Activated naive CD4-positive, alpha-beta T cell treated with anti-CD3 and anti-CD28 coated beads, Interleukin-2, amount 50 U/mL, for 72 hours (primary cell): Measurements from ENCODE around the gene TMEM178A. TPM values are rescaled to one million over a fixed set of nuclear protein-coding genes. Genes with fewer than 3 reads are reported as not detected.

ENCODE experiments used
- ATAC-seq, 2 donors: fragments of 150-1000 bp; cut with Tn5 transposase; 2 replicates each; pipeline ENCODE4 v1.10.0; 2021; ENCODE audit warnings: mild to moderate bottlenecking in 2 of 2, moderate library complexity in 2 of 2
- DNase-seq, 2 donors: peaks; one replicate each; pipeline ENCODE4 v3.0.0; 2021 to 2022; ENCODE audit warnings: low spot score in 2 of 2
- H3K27ac Mint-ChIP-seq, 2 donors: one replicate each; pipeline ENCODE4 v1.8.0; 2022; ENCODE audit warnings: mild to moderate bottlenecking in 2 of 2, mixed read lengths in 2 of 2
- H3K36me3 Mint-ChIP-seq, 2 donors: one replicate each; pipeline ENCODE4 v1.8.0; 2022; ENCODE audit warnings: mixed read lengths in 2 of 2
- H3K9me3 Mint-ChIP-seq, 2 donors: one replicate each; pipeline ENCODE4 v1.8.0; 2022; ENCODE audit warnings: mixed read lengths in 2 of 2
- total RNA-seq, 2 donors: library from RNA; stranded (reverse); gene quantifications; one replicate each; pipeline ENCODE4 v1.2.3, GENCODE V29; 2022

Gene TMEM178A
- total RNA-seq, 2 donors from 2014 or later: 0.30 to 0.86 TPM

GRCh38 chr2:39688181-39688580 lies 22.5 kb downstream of the TMEM178A start:
- Mint-ChIP-seq H3K36me3 (no peaks in the 10 kb centered on the region), H3K27ac (no peak overlapping the region), H3K9me3 (peaks cover 0 to 4% of the 10 kb centered on the region in 2 donors)
- DNase-seq (no peak), ATAC-seq (no peak)

GRCh38 chr2:39689272-39689841 lies 23.6 kb downstream of the TMEM178A start:
- H3K36me3 Mint-ChIP-seq: no peaks in the 10 kb centered on the region
- ATAC-seq (no peak), DNase-seq (no peak)
- H3K9me3 Mint-ChIP-seq: peaks cover 0 to 4% of the 10 kb centered on the region in 2 donors
- no peak overlapping the region for H3K27ac Mint-ChIP-seq

DNA sequence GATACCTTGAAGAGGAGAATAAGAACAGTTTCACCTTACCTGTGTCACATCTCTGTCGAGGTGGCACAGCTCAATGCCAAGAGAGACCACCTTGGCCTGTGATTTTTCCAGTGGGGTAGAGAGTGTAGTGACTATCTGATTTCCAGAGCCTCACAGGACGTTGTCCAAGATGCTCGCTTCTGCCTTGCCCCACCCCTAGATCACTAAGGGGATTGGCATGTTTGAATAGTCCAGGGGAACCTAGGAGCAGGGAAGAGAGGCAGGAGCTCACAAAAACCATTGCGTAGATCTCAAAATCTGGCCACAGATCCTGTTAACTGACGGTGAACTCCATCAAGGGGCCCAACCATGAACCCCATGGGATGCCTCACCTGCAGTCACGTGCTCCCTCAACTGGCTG lies 24.2 kb downstream of the TMEM178A start:
- Mint-ChIP-seq H3K27ac (no peak overlapping the region), H3K36me3 (no peaks in the 10 kb centered on the region), H3K9me3 (peaks cover 0 to 4% of the 10 kb centered on the region in 2 donors)
- DNase-seq: no peak
- ATAC-seq: no peak

GRCh38 chr2:39693245-39693644 lies 27.5 kb downstream of the TMEM178A start:
- H3K36me3 Mint-ChIP-seq: no peaks in the 10 kb centered on the region
- ATAC-seq (no peak), DNase-seq (no peak)
- H3K9me3 Mint-ChIP-seq: peaks cover 0 to 4% of the 10 kb centered on the region in 2 donors
- H3K27ac Mint-ChIP-seq: no peak overlapping the region

GRCh38 chr2:39696101-39696553 lies 30.4 kb downstream of the TMEM178A start:
- ATAC-seq (no peak), DNase-seq (no peak)
- no peak overlapping the region for H3K27ac Mint-ChIP-seq
- H3K9me3 Mint-ChIP-seq: peaks cover 6 to 7% of the 10 kb centered on the region in 2 donors
- H3K36me3 Mint-ChIP-seq: peaks cover 0 to 2% of the 10 kb centered on the region in 2 donors

GRCh38 chr2:39696838-39697237 lies 31.1 kb downstream of the TMEM178A start:
- H3K36me3 Mint-ChIP-seq: peaks cover 0 to 8% of the 10 kb centered on the region in 2 donors
- peaks cover 12 to 13% of the 10 kb centered on the region in 2 donors for H3K9me3 Mint-ChIP-seq
- H3K27ac Mint-ChIP-seq: no peak overlapping the region
- ATAC-seq: no peak
- no peak for DNase-seq

DNA sequence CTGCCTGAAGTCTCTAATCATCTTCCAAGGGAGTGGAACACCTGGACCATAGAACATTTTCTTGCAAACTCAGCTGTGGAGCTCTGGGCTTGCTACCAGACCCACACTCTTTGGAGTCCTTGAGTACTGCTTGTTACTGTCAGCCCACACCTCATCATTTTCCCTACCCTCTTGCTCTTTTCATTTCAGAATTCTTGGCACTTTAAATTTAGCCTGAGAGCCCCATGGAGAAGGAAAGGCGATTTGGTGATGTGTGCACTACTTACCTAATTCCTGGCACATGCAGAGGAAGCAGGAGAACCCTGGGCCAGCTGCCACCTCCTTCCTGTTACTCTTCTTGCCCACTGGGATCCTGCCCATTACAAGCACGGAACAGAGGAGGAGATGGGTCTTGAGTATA lies 31.7 kb downstream of the TMEM178A start:
- H3K36me3 Mint-ChIP-seq: peaks cover 0 to 8% of the 10 kb centered on the region in 2 donors
- no peak for DNase-seq
- peaks cover 12 to 19% of the 10 kb centered on the region in 2 donors for H3K9me3 Mint-ChIP-seq
- no peak overlapping the region for H3K27ac Mint-ChIP-seq
- ATAC-seq: no peak

DNA sequence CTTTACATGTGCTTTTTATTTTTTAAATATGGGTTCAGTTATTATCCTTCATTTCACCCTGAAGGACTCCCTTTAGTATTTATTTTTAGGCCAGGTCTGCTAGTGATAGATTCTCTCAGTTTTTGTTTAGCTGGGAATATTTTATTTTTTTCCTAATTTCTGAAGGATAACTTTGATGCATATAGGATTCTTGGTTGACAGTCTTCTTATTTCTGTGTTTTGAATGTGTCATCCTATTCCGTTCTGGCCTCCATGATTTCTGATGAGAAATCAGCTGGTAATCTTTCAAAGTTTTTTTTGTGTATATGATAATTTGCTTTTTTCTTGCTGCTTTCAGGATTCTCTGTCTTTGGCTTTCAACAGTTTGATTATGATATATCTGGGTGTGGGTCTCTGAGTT lies 35.4 kb downstream of the TMEM178A start:
- no peak for DNase-seq
- Mint-ChIP-seq H3K27ac (no peak overlapping the region), H3K9me3 (peaks cover 12 to 19% of the 10 kb centered on the region in 2 donors), H3K36me3 (peaks cover 0 to 8% of the 10 kb centered on the region in 2 donors)
- no peak for ATAC-seq

GRCh38 chr2:39703181-39703872 lies 37.6 kb downstream of the TMEM178A start:
- H3K27ac Mint-ChIP-seq: no peak overlapping the region
- peaks cover 0 to 8% of the 10 kb centered on the region in 2 donors for H3K36me3 Mint-ChIP-seq
- DNase-seq: no peak
- H3K9me3 Mint-ChIP-seq: peaks cover 12 to 19% of the 10 kb centered on the region in 2 donors
- no peak for ATAC-seq

DNA sequence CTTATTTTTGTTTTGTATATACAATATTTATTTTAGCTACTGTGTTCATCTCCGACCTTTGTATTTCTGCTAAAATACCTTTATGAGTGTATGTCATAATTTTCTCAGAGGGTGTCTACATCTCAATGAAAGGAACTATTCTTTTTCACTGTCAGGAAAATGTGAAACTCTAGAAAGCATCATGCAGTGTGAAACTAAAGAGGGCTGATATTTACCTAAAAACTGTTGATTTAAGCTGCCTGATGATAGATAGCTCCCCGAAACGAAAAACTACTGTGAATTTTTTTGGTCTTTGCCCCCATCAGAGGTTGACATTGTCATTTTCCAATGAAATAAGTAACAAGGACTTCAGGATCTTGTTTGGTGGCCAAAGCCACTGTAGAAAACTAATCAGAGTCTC lies 38.8 kb downstream of the TMEM178A start:
- Mint-ChIP-seq H3K9me3 (peaks cover 10 to 19% of the 10 kb centered on the region in 2 donors), H3K27ac (no peak overlapping the region), H3K36me3 (peaks cover 0 to 8% of the 10 kb centered on the region in 2 donors)
- ATAC-seq (no peak), DNase-seq (no peak)

DNA sequence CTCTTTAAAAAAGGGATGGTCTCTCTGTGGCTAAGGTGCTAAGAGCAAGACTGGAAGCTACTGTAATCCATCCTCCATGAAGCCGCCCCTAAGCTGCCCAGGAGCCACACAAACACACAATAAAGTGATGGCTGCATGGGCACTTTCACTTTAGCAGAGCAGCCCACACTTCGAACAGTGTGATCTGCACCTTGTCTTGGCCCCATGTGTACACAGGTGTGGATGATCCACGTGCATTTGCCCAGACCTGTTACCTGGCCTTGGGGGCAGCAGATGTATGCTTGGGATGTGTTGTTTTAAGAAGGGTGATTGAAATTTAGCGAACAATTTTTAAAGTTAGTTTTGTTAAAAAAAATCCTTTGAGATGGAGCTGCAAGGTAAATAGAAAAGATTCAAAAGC lies 39.9 kb downstream of the TMEM178A start:
- H3K36me3 Mint-ChIP-seq: peaks cover 0 to 8% of the 10 kb centered on the region in 2 donors
- DNase-seq: no peak
- ATAC-seq: no peak
- no peak overlapping the region for H3K27ac Mint-ChIP-seq
- peaks cover 6 to 14% of the 10 kb centered on the region in 2 donors for H3K9me3 Mint-ChIP-seq

DNA sequence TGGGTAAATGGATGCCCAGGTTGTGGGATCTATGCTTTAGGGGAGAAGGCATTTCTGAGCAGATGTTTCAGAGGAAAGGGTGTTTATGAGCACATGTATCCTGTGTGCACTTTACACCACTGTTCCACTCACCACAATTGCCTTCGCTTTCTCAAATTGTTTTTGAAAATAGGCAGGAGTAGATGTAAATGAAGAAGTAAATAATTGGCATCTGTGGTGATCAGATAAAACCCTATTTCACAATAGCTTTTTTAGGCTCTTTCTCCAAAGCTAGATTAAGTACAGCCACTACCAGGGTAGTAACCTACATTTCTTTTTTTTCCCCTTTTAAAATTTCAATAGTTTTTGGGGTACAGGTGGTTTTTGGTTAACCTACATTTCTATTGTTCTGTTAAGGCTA lies 40.6 kb downstream of the TMEM178A start:
- peaks cover 4 to 11% of the 10 kb centered on the region in 2 donors for H3K9me3 Mint-ChIP-seq
- H3K36me3 Mint-ChIP-seq: peaks cover 0 to 5% of the 10 kb centered on the region in 2 donors
- H3K27ac Mint-ChIP-seq: no peak overlapping the region
- DNase-seq (no peak), ATAC-seq (no peak)

DNA sequence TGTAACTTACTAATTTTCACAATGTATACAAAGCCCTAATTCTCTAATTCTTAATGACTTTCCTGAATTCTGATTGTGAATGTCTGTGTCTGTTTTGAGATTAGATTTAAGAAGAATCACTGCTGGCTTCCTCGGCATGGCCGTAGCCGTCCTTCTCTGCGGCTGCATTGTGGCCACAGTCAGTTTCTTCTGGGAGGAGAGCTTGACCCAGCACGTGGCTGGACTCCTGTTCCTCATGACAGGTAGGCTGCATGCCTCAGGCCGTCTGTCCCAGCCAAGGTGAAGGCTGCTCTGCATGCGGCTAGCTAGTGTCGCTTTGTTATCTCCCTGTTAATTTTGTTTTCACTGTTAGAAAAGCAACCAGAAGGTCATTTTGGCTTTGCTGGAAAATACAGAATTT lies 41.2 kb downstream of the TMEM178A start:
- Mint-ChIP-seq H3K9me3 (peaks cover 0 to 5% of the 10 kb centered on the region in 2 donors), H3K36me3 (no peaks in the 10 kb centered on the region), H3K27ac (no peak overlapping the region)
- DNase-seq: no peak
- ATAC-seq: no peak

DNA sequence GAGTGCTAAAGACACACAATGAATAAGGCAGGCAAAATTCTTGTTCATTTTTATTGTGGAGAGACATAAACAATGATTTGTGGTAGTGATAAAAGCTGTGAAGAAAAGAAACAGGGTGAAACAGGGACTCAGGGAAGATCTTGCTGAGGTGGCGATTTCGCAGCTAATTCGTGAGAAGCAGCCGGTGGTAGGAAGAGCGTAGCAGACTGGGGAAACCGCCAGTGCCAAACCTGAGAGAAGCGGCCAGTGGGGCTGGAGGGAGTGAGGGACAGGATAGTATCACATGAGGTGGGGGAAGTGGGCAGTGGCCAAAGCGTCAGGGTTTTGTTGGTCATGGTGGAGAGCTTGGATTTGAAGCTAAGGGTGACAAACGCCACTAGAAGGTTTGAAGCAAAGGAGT lies 42.3 kb downstream of the TMEM178A start:
- DNase-seq (no peak), ATAC-seq (no peak)
- no peaks in the 10 kb centered on the region for H3K36me3 Mint-ChIP-seq
- no peaks in the 10 kb centered on the region for H3K9me3 Mint-ChIP-seq
- H3K27ac Mint-ChIP-seq: no peak overlapping the region

GRCh38 chr2:39710807-39711206 lies 45.1 kb downstream of the TMEM178A start:
- no peaks in the 10 kb centered on the region for H3K9me3 Mint-ChIP-seq

GRCh38 chr2:39712953-39713352 lies 47.2 kb downstream of the TMEM178A start:
- ATAC-seq (no peak), DNase-seq (no peak)
- Mint-ChIP-seq H3K27ac (no peak overlapping the region), H3K9me3 (no peaks in the 10 kb centered on the region), H3K36me3 (no peaks in the 10 kb centered on the region)

More at GRCh38 chr2:39710807-39711206, 45.1 kb downstream of the TMEM178A start:
- ATAC-seq (no peak), DNase-seq (no peak)
- Mint-ChIP-seq H3K36me3 (no peaks in the 10 kb centered on the region), H3K27ac (no peak overlapping the region)

- no peaks in the 10 kb centered on the region for H3K9me3 Mint-ChIP-seq
- ATAC-seq: no peak
- H3K27ac Mint-ChIP-seq: no peak overlapping the region
- H3K36me3 Mint-ChIP-seq: no peaks in the 10 kb centered on the region
- no peak for DNase-seq
Measured at GRCh38 chr2:39715095-39715494, 49.4 kb downstream of the TMEM178A start.

DNA sequence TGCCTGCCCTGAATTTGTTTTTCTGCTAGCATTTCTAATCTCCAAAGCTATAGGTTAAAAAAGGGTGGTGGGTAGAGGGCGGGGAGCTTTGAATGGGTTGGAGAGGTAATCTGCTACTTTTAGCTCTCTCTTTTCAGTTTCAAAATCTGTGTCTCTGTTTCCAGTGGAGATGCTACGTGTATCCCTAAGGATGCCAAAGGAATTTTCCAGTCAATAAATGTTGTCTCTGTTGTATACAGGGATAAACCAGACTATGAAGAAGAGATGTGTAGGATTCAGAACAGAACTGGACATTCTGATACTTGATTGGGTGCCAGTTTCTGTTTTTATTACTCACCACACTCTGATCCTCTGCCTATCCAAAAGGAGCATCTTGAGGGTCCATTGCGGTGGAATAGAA lies 50.1 kb downstream of the TMEM178A start:
- Mint-ChIP-seq H3K36me3 (no peaks in the 10 kb centered on the region), H3K27ac (no peak overlapping the region), H3K9me3 (no peaks in the 10 kb centered on the region)
- DNase-seq (no peak), ATAC-seq (no peak)
